Heart right ventricle (tissue), 16 donors: ENCODE data around the gene HMCN1. TPM values are rescaled to one million over a fixed set of nuclear protein-coding genes. Genes with fewer than 3 reads are reported as not detected.

Source experiments
- ATAC-seq, 8 donors: fragments of 200-7000 bp; cut with Tn5 transposase; one replicate each; pipeline ENCODE4 v1.9.1; 2020; ENCODE audit warnings: mild to moderate bottlenecking in 8 of 8, moderate library complexity in 8 of 8, moderate number of reproducible peaks in 1 of 8
- DNase-seq, 2 donors: peaks; one replicate each; pipeline ENCODE4 v3.0.0-alpha.2; 2020
- H3K27ac ChIP-seq, 10 donors: fragments of 200-600 bp; sonication (generic) in 2 of 10; one replicate each; pipeline versions ENCODE4 v1.5.0 to v1.8.0; 2020 to 2022; ENCODE audit warnings: mild to moderate bottlenecking in 3 of 10
- H3K27me3 ChIP-seq, 7 donors: fragments of 200-600 bp; one replicate each; pipeline ENCODE4 v1.8.0; 2021 to 2022; ENCODE audit warnings: mild to moderate bottlenecking in 2 of 7
- H3K36me3 ChIP-seq, 9 donors: fragments of 200-600 bp; sonication (generic) in 1 of 9; one replicate each; pipeline versions ENCODE4 v1.5.0 to v1.8.0; 2020 to 2022; ENCODE audit warnings: mild to moderate bottlenecking in 2 of 9
- H3K4me1 ChIP-seq, 9 donors: fragments of 200-600 bp; sonication (generic) in 1 of 9; one replicate each; pipeline versions ENCODE4 v1.5.0 to v1.8.0; 2020 to 2022; ENCODE audit warnings: mild to moderate bottlenecking in 4 of 9
- H3K4me3 ChIP-seq, 10 donors: fragments of 200-600 bp; sonication (generic) in 2 of 10; one replicate each; pipeline versions ENCODE4 v1.5.0 to v1.8.0; 2020 to 2022; ENCODE audit warnings: mild to moderate bottlenecking in 7 of 10, moderate library complexity in 2 of 10
- H3K9me3 ChIP-seq, 11 donors: fragments of 200-600 bp in 10 of 11; sonication (generic) in 2 of 11; one replicate each; pipeline versions ENCODE4 v1.5.0 to v1.8.0; 2013 to 2022; ENCODE audit warnings: mild to moderate bottlenecking in 2 of 11, control low read depth in 1 of 11, moderate library complexity in 1 of 11
- WGBS, 2 donors: extraction: QIAGEN DNeasy Blood & Tissue Kit; methylation state at CpG; one replicate each; pipeline ENCODE4 v1.1.7; 2013; ENCODE audit warnings: inconsistent platforms in 1 of 2; 5-methylcytosine and 5-hydroxymethylcytosine counted together
- intact Hi-C, 10 donors: fragments of 100-400 bp; cut with DNase I; formaldehyde crosslinking; loops; one replicate each; pipeline versions ENCODE4 v1.11.1 to v1.14.2; 2022
- polyA plus RNA-seq, 2 donors: library from polyadenylated mRNA; stranded (reverse); fragments of 200-250 nt; gene quantifications; one replicate each; pipeline ENCODE4 v1.2.3, GENCODE V29; 2013
- total RNA-seq, 10 donors: library from RNA; stranded (reverse); fragmentation: NEBNext Ultra II Directional in 3 of 10; extraction: Animal tissue kit (Norgen Biotek cat#: 25700) in 3 of 10; gene quantifications; one replicate each; pipeline versions ENCODE4 v1.2.1 to v1.2.4, GENCODE V29; 2021 to 2023
- TF ChIP-seq, protein P1 (sequence below), 9 donors: fragments of 200-600 bp; sonication (generic) in 2 of 9; IDR thresholded peaks; one replicate each; pipeline versions ENCODE4 v1.5.0 to v1.8.0; 2021 to 2022; ENCODE audit warnings: antibody characterized with exemption in 9 of 9, mild to moderate bottlenecking in 5 of 9, moderate library complexity in 1 of 9
- donor health status: Arrhythmogenic right ventricular cardiomyopathy.
- donor health status: ischemic (EF 13 %, LVEDD 7.1; RV severe dilation, severe dysfunction).
- donor health status: healthy with polysubstance abuse.
- donor health status: DM: no; HTN: yes; CAD: no.
- donor health status: DM: no; HTN: no; CAD: no.
- donor health status: ischemic (EF 25% LVEDD 6.9; RV normal size, moderate dysfunction).
- donor health status: ischemic (EF 25% LVEDD 5.7; RV mildly dilated, moderate dysfunction).
- donor health status: healthy.
- donor health status: DM: yes; HTN: yes; CAD: no.
- donor health status: Ischemic cardiomyopathy.
- donor health status: ischemic (EF 35%, LVEDD 5.7; RV mildly dilated, moderate dysfunction).
- donor health status: nonischemic (EF 11% LVEDD 7.7; RV severe dilation, severe dysfunction).
- donor health status: DM: yes; HTN: yes; CAD: no.
- donor health status: PGD.
- donor health status: ischemic (EF 29% LVEDD 5.4; RV normal size, mild dysfunction).
- donor health status: nonischemic (EF 23%, LVEDD 6.1; RV moderate dilation, normal function).

The HMCN1 gene
- total and polyA plus RNA-seq, 12 donors = 3.4 to 12.4 (median 6.2) TPM

DNA sequence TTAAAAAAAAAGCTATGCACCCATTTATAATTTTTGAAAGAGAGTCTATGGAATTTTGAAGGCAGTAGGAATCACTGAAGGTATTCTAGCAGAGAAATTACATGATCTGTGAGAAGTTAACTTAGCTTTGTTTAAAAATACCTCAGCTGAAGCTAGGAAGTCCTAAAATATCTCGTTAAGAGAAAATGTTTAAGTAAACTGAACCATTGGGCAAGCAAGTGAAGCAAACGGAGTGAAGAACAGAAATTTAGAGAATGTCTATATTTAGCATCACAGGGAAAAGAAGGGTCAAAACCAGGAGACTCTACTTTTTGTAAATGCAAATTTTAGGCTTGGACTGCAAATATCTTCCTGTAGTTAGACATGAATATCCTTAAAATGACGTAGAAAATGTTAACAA lies 230.8 kb downstream of the HMCN1 start:
- DNase-seq = no peak
- ATAC-seq = no peak
- Histone ChIP-seq H3K36me3 (no peaks in the 10 kb centered on the region), H3K27ac (peak overlapping the region in 3 of 10 donors; percentile 30 to 74 (median 61)), H3K27me3 (no peaks in the 10 kb centered on the region), H3K4me3 (no peak overlapping the region), H3K9me3 (no peaks in the 10 kb centered on the region), H3K4me1 (peaks cover 0 to 69% (median 32%) of the 10 kb centered on the region in 9 donors)
- 53 to 54% methylated on average over 3 of the region's 3 CpGs for WGBS, 2 donors
- TF ChIP-seq, protein P1, sequence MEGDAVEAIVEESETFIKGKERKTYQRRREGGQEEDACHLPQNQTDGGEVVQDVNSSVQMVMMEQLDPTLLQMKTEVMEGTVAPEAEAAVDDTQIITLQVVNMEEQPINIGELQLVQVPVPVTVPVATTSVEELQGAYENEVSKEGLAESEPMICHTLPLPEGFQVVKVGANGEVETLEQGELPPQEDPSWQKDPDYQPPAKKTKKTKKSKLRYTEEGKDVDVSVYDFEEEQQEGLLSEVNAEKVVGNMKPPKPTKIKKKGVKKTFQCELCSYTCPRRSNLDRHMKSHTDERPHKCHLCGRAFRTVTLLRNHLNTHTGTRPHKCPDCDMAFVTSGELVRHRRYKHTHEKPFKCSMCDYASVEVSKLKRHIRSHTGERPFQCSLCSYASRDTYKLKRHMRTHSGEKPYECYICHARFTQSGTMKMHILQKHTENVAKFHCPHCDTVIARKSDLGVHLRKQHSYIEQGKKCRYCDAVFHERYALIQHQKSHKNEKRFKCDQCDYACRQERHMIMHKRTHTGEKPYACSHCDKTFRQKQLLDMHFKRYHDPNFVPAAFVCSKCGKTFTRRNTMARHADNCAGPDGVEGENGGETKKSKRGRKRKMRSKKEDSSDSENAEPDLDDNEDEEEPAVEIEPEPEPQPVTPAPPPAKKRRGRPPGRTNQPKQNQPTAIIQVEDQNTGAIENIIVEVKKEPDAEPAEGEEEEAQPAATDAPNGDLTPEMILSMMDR (IDR thresholded peaks at IDR 0.05) = no peak
- intact Hi-C loops = loop anchor here in 1 of 10 donors (10.0 kb wide), 1 partner anchor 130 kb away; no protein-coding TSS in a partner anchor

DNA sequence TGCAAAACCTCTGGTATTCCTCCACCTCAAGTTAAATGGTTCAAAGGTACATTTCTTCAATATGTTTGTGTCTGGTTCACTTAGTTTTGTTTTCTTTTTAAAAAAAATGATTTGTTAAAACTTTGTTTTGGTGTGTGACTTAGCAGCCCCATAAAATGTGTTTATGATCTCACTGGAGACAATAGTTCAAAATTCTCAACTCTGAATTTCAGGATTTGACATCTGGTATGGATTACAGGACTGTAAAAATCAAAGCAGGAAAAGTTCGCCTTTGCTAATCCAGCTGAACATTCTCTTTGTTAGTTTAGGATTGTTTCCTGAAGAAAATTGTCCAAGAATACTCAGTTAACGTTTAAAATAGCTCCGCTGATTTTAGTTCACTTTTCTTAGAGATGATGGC lies 231.7 kb downstream of the HMCN1 start:
- Histone ChIP-seq H3K27me3 (no peaks in the 10 kb centered on the region), H3K36me3 (peaks cover 0 to 9% (median 0%) of the 10 kb centered on the region in 9 donors), H3K27ac (peak overlapping the region in 9 of 10 donors; percentile 12 to 74 (median 61)), H3K4me3 (peak overlapping the region in 1 of 10 donors; percentile 10), H3K9me3 (no peaks in the 10 kb centered on the region), H3K4me1 (peaks cover 0 to 68% (median 27%) of the 10 kb centered on the region in 9 donors)
- WGBS, 2 donors = 54 to 61% methylated on average over 3 of the region's 3 CpGs
- no peak for ATAC-seq
- TF ChIP-seq, protein P1 (IDR thresholded peaks at IDR 0.05) = no peak
- intact Hi-C loops = loop anchor here in 1 of 10 donors (10.0 kb wide), 1 partner anchor 129 kb away; no protein-coding TSS in a partner anchor
- no peak for DNase-seq

DNA sequence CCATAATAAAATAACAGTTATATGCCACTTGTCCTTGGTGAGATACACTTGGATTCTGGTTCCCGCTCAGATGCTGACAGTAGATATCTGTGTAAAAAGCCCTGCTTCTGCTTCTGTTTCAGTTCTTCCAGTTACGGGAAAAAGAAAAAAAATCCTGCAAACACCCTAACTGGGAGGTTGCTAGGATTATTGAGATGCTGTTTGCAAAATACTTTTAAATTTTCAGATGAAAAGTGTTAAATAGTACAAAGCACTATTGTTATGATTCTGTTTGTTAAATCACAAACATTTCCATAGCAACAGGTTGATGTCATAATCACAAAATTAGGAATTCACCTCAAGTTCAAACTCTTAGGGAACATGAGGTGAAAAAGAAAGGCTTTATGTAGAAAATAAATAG lies 232.3 kb downstream of the HMCN1 start:
- 54 to 60% methylated on average over 2 of the region's 2 CpGs for WGBS, 2 donors
- no peak overlapping the region for H3K4me3 ChIP-seq
- no peaks in the 10 kb centered on the region for H3K27me3 ChIP-seq
- TF ChIP-seq, protein P1 (IDR thresholded peaks at IDR 0.05) = no peak
- peaks cover 0 to 15% (median 0%) of the 10 kb centered on the region in 9 donors for H3K36me3 ChIP-seq
- H3K27ac ChIP-seq = peak overlapping the region in 9 of 10 donors; percentile 12 to 74 (median 61)
- DNase-seq = no peak
- peaks cover 0 to 62% (median 21%) of the 10 kb centered on the region in 9 donors for H3K4me1 ChIP-seq
- no peaks in the 10 kb centered on the region for H3K9me3 ChIP-seq
- ATAC-seq = peak in 6 of 8 donors; percentile 27 to 55 (median 42)
- intact Hi-C loops = loop anchor here in 1 of 10 donors (10.0 kb wide), 1 partner anchor 128 kb away; no protein-coding TSS in a partner anchor

DNA sequence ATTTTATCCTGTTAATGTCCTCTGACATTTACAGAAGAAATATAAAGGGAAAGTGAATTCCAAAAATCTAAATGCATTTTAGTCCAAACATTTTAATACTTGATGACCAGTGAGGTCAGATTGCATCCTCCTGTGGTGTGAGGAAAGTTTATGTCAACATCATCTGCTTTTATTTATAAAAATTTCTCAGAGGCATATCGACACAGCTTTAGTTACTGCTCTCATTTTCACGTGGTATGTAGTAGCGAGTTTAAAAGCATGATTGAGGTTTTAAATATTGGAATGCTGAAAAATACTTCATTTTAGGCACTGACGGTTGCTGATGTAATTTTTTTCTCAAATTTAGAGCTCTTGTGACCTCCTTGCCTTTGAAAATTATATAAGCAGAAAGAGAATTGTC lies 234.8 kb downstream of the HMCN1 start:
- intact Hi-C loops = loop anchor here in 1 of 10 donors (10.0 kb wide), 1 partner anchor 126 kb away; no protein-coding TSS in a partner anchor
- no peak overlapping the region for H3K4me3 ChIP-seq
- no peaks in the 10 kb centered on the region for H3K9me3 ChIP-seq
- ATAC-seq (no peak), DNase-seq (no peak)
- H3K27me3 ChIP-seq = no peaks in the 10 kb centered on the region
- peak overlapping the region in 9 of 10 donors; percentile 23 to 72 (median 46) for H3K27ac ChIP-seq
- TF ChIP-seq, protein P1 (IDR thresholded peaks at IDR 0.05) = no peak
- H3K4me1 ChIP-seq = peaks cover 0 to 66% (median 19%) of the 10 kb centered on the region in 9 donors
- 50 to 61% methylated on average over 4 of the region's 4 CpGs for WGBS, 2 donors
- H3K36me3 ChIP-seq = peaks cover 0 to 15% (median 0%) of the 10 kb centered on the region in 9 donors
